Epithelial cell of prostate (primary cell): ENCODE results near the gene ZNF557.
"Not testable (repeated sequence)": the region's sequence is repeated elsewhere in the genome, so short reads cannot be mapped to it uniquely, and the experiment has no call there.

Experiments
- DNase-seq: peaks from one replicate; pipeline ENCODE4 v3.0.0-alpha.2; 2011; ENCODE audit warnings: low read depth, low spot score
- H3K27ac ChIP-seq: fragments of 450-650 bp; 2 replicates; pipeline ENCODE4 v1.5.1; 2017; ENCODE audit warnings: mild to moderate bottlenecking

Gene ZNF557

DNA sequence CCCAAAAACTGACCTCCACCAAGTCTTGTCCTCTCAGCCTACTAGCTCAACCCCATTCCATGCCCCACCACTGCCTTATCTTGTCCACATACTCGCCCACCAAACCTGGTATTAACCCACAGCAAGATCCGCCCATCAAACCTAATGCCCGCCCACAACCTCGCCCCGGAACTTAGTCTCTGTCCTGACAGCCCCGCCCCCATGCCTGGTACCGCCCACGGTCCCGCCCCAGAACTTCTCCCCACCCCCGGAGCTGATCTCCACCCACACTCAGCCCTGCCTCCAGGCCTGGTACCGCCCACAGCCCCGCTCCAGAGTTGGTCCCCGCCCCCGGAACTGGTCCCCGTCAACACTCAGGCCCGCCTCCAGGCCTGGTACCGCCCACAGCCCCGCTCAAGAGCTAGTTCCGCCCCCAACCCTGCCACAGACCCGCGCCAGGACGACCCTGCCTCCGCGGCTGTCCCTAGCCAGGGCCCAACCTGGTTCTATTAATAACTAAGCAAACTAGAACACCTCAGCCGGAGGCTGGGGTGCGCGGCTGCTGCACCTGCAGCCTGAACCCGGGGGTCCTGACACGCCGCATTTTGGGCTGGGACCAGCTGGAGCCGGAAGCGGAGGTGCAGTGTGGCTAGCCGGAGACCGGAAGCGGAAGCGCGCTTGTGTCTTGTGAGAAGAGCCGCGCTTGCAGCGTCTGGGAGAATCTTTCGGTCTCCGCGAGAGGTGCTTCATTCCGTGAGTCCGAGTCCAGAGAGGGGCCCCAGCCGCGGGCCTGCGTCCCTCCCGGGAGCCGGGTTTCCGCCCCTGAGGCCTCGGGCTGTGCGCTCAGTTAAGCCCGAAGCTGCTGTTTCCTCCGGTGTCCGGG lies at the start of gene ZNF557:
TSS of gene ZNF557 (plus strand) at position 662 of the 862 bp plus-strand sequence. CDS start 5,372 bp downstream, outside the sequence.
- DNase-seq = peak; percentile 87
- H3K27ac ChIP-seq = peak within 1 kb of the TSS; percentile 71

DNA sequence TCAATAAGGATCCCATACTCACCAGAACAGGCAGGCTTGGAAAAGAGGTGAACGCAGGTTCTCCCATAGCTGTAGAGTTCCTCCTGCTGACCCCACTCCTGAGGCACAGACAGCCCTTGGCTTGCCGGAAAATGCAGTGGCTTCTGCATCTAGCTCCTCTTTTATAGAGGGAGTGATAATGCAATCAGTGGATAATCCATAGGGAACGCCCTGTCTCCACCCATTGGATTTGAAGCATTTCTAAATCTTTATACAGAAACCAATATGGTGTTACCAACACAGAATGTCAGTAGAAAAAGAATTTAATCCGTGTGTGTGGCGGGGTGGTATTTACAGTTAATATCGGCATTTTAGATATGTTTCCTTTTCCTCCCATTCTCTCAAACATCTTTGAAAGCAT lies 48.2 kb upstream of the ZNF557 start, which contains the start of gene MBD3L2B:
TSS of gene MBD3L2B (minus strand) at position 101 of the 400 bp plus-strand sequence. CDS start at position 67, 34 bp downstream.
- not testable (repeated sequence) for DNase-seq, H3K27ac ChIP-seq

DNA sequence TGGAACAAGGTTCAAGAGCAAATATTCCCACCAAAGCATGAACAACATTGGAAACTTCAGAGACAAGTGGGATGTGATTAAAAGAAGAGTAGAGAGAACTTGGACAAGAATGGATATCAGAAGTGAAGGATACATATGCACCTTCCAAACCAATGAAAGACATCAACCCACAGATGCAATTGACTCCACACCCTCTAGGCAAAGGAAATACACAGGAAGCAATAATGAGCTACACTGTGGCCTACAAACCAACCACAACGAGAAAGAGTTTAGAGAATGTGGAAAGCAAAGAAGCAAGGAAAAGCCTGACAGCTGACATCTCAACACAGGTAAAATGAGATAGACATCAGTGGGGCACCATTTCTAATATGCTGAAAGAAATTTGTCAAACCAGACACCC lies 40.7 kb upstream of the ZNF557 start:
- H3K27ac ChIP-seq = not testable (repeated sequence)

DNA sequence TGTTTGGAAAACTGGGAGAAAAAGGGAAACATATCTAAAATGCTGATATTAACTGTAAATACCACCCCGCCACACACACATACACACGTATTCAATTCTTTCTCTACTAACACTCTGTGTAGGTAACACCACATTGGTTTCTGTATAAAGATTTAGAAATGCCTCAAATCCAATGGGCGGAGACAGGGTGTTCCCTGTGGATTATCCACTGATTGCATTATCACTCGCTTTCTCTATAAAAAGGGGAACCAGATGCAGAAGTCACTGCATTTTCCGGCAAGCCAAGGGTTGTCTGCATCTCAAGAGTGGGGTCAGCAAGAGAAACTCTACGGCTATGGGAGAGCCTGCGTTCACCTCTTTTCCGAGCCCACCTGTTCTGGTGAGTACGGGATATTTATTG lies 39.2 kb upstream of the ZNF557 start, which contains the start of gene MBD3L5:
TSS of gene MBD3L5 (plus strand) at position 301 of the 400 bp plus-strand sequence. CDS start at position 335, 34 bp downstream.
- not testable (repeated sequence) for H3K27ac ChIP-seq, DNase-seq

More for the DNA sequence above, 40.7 kb upstream of the ZNF557 start:
- DNase-seq = not testable (repeated sequence)

DNA sequence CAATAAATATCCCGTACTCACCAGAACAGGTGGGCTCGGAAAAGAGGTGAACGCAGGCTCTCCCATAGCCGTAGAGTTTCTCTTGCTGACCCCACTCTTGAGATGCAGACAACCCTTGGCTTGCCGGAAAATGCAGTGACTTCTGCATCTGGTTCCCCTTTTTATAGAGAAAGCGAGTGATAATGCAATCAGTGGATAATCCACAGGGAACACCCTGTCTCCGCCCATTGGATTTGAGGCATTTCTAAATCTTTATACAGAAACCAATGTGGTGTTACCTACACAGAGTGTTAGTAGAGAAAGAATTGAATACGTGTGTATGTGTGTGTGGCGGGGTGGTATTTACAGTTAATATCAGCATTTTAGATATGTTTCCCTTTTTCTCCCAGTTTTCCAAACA lies 29.4 kb upstream of the ZNF557 start, which contains the start of gene MBD3L4:
TSS of gene MBD3L4 (minus strand) at position 101 of the 400 bp plus-strand sequence. CDS start at position 66, 35 bp downstream.
- not testable (repeated sequence) for H3K27ac ChIP-seq, DNase-seq

DNA sequence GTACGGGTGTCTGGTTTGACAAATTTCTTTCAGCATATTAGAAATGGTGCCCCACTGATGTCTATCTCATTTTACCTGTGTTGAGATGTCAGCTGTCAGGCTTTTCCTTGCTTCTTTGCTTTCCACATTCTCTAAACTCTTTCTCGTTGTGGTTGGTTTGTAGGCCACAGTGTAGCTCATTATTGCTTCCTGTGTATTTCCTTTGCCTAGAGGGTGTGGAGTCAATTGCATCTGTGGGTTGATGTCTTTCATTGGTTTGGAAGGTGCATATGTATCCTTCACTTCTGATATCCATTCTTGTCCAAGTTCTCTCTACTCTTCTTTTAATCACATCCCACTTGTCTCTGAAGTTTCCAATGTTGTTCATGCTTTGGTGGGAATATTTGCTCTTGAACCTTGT lies 27.9 kb upstream of the ZNF557 start:
- not testable (repeated sequence) for H3K27ac ChIP-seq, DNase-seq

DNA sequence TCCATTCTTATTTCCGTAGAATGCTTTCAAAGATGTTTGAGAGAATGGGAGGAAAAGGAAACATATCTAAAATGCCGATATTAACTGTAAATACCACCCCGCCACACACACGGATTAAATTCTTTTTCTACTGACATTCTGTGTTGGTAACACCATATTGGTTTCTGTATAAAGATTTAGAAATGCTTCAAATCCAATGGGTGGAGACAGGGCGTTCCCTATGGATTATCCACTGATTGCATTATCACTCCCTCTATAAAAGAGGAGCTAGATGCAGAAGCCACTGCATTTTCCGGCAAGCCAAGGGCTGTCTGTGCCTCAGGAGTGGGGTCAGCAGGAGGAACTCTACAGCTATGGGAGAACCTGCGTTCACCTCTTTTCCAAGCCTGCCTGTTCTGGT lies 20.5 kb upstream of the ZNF557 start, which contains the start of gene MBD3L2:
TSS of gene MBD3L2 (plus strand) at position 301 of the 400 bp plus-strand sequence. CDS start at position 354, 53 bp downstream.
- DNase-seq, H3K27ac ChIP-seq: not testable (repeated sequence)

DNA sequence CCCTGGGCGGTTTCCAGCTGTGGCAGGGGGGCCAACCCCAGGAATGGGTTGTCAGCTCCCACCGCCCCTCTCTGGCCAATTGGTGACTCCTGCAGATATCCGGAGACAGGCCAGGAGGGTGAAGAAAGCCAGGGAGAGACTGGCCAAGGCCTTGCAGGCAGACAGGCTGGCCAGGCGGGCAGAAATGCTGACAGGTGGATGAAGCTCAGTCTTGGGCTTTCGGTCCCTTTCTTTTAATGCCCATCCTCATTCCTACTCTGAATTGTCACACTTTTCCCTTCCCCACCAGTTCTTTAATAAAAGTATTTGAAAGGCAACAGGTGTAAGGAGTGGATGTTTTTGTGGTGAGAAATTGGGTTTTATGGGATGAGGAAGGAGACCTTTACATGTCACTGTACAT lies 18.1 kb upstream of the ZNF557 start:
- DNase-seq, H3K27ac ChIP-seq: not testable (repeated sequence)

DNA sequence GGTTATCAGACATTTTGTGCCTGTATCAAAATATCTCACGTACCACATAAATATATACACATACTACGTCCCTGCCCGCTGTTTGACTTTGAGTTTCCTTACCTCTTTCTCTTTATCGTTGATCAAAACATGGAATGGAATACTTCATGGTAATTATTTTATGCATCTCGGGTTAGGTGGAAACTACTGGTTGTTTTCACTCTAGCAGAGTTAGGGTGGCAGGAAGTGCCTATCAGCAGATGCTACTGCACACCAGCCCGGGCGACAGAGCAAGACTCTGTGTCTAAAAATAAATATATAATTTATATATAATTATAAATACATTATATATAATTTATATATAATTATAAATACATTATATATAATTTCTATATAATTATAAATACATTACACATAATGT lies 16.6 kb upstream of the ZNF557 start:
- not testable (repeated sequence) for DNase-seq

DNA sequence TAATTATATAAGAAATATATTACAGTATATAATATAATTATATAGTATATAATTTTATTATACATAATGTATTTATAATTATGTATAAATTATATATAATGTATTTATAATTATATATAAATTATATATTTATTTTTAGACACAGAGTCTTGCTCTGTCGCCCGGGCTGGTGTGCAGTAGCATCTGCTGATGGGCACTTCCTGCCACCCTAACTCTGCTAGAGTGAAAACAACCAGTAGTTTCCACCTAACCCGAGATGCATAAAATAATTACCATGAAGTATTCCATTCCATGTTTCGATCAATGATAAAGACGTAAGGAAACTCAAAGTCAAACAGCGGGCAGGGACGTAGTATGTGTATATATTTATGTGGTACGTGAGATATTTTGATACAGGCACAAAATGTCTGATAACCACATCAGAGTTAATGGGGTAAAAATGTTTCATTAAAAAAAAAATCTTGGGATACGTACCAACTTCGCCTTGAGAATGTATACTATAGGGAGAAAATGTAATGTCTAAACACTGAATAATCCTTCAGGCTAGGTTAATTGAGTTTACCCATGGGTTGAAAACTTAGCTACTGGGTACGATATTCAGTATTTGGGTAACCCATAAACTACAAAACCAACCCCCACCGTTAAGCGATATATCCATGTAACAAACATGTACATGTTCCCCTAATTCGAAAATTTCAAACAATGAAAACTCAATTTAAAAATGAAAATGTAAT lies 14.7 kb upstream of the ZNF557 start:
- DNase-seq, H3K27ac ChIP-seq: not testable (repeated sequence)

More for the DNA sequence above, 16.6 kb upstream of the ZNF557 start:
- not testable (repeated sequence) for H3K27ac ChIP-seq

DNA sequence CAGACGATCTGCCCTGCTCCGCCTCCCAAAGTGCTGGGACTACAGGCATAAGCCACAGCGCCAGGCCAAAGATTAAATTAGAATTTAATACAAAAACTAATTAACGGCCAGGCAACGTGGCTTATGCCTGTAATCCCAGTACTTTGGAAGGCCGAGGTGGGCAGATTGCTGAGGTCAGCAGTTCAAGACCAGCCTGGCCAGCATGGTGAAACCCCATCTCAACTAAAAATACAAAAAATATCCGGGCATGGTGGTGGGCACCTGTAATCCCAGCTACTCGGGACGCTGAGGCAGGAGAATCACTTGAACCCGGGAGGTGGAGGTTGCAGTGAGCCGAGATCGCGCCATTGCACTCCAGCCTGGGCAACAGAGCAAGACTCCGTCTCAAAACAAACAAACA lies 13.8 kb upstream of the ZNF557 start:
- DNase-seq, H3K27ac ChIP-seq: not testable (repeated sequence)

DNA sequence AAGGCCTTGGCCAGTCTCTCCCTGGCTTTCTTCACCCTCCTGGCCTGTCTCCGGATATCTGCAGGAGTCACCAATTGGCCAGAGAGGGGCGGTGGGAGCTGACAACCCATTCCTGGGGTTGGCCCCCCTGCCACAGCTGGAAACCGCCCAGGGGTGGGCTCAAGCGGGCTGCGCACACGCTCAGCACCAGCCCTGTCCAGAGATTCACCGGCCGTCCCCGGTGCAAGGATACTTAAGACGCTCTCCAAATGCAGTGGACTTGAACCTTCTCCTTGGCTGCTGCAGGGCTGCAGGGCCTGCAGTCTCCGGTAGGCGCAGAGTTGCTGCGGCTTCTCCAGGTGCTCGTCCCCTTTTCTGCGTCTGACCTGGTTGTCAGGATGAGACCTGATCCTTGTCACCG lies 13.1 kb upstream of the ZNF557 start:
- DNase-seq, H3K27ac ChIP-seq: not testable (repeated sequence)

DNA sequence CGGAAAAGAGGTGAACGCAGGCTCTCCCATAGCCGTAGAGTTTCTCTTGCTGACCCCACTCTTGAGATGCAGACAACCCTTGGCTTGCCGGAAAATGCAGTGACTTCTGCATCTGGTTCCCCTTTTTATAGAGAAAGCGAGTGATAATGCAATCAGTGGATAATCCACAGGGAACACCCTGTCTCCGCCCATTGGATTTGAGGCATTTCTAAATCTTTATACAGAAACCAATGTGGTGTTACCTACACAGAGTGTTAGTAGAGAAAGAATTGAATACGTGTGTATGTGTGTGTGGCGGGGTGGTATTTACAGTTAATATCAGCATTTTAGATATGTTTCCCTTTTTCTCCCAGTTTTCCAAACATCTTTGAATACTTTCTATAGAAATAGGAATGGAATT lies 10.9 kb upstream of the ZNF557 start, which contains the start of gene MBD3L3:
TSS of gene MBD3L3 (minus strand) at position 101 of the 400 bp plus-strand sequence. CDS start at position 30, 71 bp downstream.
- DNase-seq, H3K27ac ChIP-seq: not testable (repeated sequence)

DNA sequence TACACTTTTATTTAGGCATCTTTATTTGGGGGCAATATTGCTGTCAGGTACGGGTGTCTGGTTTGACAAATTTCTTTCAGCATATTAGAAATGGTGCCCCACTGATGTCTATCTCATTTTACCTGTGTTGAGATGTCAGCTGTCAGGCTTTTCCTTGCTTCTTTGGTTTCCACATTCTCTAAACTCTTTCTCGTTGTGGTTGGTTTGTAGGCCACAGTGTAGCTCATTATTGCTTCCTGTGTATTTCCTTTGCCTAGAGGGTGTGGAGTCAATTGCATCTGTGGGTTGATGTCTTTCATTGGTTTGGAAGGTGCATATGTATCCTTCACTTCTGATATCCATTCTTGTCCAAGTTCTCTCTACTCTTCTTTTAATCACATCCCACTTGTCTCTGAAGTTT lies 9.5 kb upstream of the ZNF557 start:
- DNase-seq, H3K27ac ChIP-seq: not testable (repeated sequence)

DNA sequence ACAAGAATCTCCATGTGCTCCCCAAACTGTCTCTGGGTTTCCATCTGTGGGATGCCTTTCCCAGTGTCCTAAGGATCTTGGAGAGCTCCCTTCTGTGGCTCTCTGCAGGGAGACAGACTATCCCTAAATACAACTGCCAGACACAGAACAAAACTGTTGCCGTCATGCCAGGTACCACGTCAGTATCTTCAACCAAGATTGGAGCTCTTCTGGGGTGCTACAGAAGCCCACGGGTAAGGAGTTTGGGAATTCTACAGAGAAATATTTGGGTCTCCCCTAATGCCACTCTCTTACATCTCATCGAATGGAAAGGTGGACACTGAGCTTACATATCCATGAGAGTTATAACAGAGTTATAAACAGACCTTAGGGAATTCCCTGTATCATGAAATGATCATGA lies 6.2 kb upstream of the ZNF557 start:
- H3K27ac ChIP-seq = no peak overlapping the region
- DNase-seq = no peak

DNA sequence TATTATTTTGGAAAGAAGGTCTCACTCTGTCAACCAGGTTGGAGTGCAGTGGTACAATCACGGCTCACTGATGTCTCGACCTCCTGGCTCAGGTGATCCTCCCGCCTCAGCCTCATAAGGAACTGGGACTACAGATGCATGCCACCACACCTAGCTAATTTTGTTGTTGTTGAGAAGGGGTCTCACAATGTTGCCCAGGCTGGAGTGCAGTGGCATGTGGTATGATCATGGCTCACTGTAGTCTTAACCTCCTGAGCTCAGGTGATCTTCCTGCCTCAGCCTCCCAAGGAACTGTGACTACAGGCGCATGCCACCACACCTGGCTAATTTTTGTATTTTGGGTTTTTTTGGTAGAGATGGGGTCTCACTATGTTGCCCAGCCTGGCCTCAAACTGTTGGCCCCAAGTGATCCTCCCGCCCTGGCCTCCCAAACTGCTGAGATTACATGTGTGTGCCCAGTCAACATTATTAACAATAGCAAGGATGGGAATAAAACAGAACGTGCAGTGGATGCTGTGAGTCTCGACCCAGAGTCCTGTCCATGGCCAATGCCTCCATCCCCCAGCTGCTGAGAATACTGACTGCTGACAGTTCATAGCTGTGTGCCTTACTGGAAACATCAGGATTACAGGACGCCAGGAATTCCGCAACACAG lies 5.6 kb upstream of the ZNF557 start:
- no peak overlapping the region for H3K27ac ChIP-seq
- no peak for DNase-seq

DNA sequence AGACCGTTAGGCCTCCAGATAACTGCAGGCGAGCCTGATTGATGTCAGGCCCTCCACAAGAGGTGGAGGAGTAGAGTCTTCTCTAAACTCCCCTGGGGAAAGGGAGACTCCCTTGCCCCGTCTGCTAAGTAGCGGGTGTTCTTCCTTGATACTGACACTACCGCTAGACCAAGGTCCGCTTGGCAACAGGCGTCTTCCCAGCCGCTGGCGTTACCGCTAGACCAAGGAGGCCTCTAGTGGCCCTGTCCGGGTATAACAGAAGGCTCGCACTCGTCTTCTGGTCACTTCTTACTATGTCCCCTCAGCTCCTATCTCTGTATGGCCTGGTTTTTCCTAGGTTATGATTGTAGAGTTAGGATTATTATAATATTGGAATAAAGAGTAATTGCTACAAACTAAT lies 2.4 kb upstream of the ZNF557 start:
- DNase-seq, H3K27ac ChIP-seq: not testable (repeated sequence)

DNA sequence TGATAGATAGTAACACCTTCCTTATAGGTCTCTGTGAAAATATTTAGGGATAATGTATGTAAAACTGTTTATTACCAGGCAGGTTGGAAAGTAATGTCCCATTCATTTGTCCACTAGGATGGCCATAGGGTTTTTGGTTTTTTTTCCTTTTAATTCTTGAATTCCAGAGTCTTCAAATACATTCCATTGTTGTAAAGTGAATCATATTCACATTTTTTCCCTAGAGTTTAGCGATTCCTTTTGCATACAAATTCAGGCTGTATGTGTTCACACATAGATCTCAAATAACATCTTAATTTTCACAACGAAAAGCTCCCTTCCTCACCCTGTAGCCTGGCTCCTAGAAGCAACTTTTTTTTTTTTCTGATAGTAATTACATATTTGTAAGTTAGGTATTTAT lies 1.8 kb upstream of the ZNF557 start:
- DNase-seq = no peak
- H3K27ac ChIP-seq = no peak overlapping the region

DNA sequence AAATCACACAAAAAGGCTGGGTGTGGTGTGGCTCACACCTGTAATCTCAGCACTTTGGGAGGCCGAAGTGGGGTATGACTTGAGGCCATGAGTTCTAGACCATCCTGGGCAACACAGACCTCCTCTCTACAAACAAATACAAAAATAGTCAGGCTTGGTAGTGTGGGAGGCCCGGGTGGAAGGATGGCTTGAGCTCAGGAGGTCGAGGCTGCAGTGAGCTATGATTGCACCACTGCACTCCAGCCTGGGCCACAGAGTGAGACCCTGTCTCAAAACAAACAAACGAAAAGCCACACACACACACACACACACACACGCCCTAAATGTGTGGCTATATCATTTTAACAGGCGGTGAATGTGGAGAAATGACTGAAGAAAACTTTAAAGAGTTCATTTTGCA lies 904 bp upstream of the ZNF557 start:
- no peak overlapping the region for H3K27ac ChIP-seq
- DNase-seq = no peak

DNA sequence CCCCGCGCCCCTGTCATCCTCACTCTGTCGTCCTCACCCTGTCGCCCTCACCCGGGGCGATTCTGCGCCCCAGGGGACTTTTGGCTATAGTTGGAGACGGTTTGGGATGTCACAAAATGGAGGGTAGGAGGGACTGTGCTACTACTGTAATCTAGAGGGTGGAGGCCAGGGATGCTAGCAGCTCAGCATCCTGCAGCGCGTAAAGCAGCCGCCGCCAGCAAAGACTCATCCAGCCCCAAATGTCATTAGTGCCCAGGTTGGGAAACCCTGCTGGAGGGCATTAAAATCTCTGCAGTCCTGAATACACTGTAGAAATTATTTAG lies 362 bp downstream of the ZNF557 start:
- no peak for DNase-seq

More for the DNA sequence above, 362 bp downstream of the ZNF557 start:
- peak overlapping the region; percentile 71 for H3K27ac ChIP-seq
